ENCODE measurements around the gene TPRA1. TPM values are rescaled to one million over a fixed set of nuclear protein-coding genes. Genes with fewer than 3 reads are reported as not detected.
"Not testable (repeated sequence)": the region's sequence is repeated elsewhere in the genome, so short reads cannot be mapped to it uniquely, and the experiment has no call there.

The TPRA1 gene
- total RNA-seq, 1 experiment from 2014 or later, result 72.7 TPM

DNA sequence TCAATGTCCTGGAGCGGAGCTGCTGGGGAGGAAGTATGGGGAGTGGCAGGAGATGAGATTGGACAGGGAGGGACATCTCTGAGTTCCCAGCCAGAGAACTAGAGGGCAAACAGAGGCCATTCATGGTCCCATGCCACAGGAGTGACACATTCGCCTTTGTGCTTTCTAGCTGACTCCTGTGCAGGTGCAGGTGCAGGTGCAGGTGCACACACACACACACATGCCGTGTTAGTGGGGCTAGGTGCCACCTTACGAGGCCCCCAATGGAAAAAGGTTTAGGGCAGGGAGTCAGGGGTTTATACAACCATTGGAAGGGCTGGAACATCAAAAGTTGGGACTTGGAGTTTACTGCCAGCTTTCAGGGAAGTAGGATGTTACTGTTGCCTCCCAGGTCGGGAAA, 52.0 kb downstream of the TPRA1 start:
- no peak for DNase-seq (ENCODE audit: low read depth)

DNA sequence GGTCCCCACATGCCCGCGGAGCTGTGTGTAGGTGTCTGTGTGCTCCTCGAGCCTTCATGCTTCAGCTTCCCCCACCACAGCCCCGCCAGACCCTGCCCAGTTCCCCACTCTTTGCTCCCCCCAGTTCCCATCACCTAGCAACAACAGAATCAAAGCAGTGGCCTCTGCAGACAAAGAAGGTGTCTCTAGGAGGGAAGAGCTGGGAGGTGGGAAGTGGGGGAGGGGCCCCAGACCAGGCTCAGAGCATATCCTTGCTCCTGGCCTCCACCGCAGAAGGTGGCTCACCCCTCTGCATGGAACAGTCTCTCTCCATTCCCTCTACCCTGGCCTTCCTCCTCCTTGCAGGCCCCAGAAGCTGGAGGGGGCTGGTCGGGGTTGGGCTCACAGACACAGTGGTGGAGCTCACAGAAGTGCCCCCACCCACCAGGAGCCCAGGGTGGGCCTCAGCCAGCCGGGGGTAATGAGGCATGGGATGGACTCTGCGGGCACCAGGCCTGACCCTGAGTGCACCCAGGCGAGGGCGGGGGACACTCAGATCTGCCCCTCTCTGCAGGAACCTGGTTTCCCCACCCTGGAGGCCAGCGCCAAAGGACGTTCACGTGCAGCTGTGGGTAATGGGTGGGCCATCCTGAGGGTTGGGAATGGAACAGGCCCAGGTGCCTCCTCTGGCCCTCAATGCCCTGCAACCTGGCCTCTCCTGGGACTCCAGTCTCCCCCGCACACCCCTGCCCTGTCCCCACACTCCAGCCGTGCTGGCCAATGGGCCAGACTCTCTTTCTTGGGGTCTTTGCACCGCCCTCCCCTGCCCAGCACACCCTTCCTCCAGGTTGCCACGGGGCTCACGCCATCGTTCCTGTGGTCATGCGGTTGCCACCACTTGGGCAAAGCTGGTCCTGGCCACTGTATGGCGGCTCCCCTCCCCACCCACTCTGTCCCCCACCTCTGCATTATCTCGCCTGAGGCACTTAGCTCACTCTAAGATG, 53.4 kb downstream of the TPRA1 start:
- no peak for DNase-seq (ENCODE audit: low read depth)

DNA sequence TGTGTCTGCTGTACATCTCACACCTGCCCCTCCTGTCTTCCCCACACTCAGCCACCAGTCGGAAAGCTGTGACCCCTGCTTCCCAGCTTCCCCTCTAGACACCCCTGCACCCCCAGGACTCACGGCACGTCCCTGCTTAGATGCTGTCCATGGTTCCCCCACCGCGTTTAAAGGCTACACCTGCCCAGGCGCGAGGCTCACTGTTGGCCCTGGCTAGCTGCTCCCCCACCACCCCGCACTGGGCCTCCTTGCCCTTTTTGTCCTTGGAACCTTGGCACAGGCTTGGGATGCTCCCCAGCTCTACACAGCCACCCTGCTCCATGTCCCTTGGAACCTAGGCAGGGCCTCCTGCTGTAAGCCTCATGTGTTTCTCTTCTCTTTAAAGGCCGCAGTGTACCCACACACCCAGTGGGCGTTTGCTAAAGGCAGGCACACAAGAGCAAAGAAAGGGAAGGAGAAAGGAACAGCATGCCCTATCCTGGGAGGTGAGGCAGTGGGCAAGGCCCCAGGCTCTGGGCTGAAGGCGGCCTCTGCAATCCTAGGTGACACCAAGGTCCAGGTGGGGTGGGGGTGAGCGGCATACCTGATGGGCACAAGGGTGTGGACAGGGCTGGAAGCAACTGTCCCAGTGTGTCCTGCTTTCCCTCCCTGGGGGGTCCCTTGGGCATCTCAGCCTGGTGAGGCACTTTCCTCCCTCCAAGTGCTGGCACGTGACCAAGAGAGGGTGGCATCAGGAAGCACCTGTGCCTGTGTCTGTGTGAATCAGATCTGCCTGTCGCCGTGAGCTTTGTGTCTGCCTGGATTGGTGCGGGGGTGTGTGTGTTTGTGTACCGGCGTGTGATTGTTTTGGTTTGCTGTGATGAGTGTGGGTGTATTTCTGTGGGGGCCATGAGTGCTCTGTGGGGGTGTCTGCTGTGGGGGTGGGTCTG, 54.4 kb downstream of the TPRA1 start:
- DNase-seq (ENCODE audit: low read depth), result no peak

DNA sequence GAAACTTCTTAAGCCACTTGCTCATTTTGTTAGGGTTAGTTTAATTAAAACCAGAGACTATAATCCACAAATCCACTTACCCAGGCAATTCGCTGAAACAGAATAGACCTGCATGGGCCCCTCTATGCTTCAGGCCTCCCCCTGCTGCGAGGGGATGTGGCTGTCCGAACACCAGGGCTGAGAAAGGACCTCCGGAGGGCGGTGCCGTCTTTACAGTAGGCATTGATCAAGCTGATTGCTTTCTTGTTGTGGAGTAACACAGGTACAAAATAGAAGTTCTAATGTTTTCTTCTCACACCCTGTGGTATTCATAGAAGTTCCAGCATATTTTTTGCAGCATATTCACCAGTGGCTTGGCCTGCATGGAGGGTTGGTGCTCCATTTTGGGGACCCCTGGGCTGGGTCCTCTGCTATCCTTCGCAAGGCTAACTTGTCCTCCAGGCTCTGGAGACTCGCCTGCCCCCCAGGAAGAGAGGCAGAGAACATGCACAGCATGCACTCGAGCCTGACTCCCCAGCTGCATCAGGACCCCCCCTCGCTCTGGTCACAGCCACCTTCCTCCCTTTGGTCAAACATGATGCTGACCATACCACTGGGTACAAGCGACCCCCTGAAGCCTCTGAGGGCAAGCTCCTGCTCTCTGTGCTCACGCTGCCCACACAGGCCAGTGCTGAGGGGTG, 55.3 kb downstream of the TPRA1 start:
- no peak for DNase-seq (ENCODE audit: low read depth)

DNA sequence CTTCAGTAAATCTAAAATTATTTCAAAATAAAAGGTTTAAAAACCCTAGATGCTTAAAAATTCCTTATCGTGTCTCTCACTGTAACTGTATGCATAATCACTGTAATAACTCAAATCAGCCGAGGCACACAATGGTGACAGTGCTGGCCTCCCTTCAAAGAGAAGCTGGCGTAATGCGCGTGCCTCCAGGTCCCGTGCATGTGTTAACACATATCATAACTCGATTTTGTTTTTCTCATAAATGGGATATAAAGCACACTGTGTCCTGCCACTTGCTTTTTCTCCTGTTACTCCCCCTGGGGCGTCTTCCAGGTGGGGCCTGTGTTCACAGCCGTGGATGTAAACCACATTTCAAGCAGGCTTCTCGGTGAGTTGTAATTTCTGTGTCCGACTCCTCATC, 56.0 kb downstream of the TPRA1 start:
- DNase-seq (ENCODE audit: low read depth), result no peak

- no peak for DNase-seq (ENCODE audit: low read depth)
Observed at GRCh38 chr3:127534161-127534451, 56.4 kb downstream of the TPRA1 start.

- no peak for DNase-seq (ENCODE audit: low read depth)
Observed at GRCh38 chr3:127532561-127533203, 57.9 kb downstream of the TPRA1 start.

DNA sequence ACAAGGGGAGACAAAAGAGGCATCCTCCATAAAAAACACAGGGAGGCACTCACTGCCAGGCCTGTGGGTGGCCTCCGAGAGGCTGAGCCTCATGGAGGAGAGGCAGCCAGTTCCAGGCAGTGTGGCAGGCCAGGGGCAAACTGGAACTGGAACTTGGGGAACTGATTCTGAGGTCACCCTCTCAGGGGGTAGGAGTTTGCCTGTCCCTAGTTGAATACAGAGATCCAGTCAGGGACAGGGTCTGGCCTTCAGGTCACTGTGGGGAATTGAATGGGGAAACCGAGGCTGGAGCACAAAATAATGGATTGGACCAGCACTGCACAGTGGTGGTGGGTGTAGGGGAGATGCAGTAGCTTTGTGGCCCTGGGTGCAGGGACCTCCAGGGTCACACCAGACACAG, 58.7 kb downstream of the TPRA1 start:
- DNase-seq (ENCODE audit: low read depth), result no peak

- not testable (repeated sequence) for DNase-seq (ENCODE audit: low read depth)
Observed at GRCh38 chr3:127530863-127531262, 59.7 kb downstream of the TPRA1 start.

DNA sequence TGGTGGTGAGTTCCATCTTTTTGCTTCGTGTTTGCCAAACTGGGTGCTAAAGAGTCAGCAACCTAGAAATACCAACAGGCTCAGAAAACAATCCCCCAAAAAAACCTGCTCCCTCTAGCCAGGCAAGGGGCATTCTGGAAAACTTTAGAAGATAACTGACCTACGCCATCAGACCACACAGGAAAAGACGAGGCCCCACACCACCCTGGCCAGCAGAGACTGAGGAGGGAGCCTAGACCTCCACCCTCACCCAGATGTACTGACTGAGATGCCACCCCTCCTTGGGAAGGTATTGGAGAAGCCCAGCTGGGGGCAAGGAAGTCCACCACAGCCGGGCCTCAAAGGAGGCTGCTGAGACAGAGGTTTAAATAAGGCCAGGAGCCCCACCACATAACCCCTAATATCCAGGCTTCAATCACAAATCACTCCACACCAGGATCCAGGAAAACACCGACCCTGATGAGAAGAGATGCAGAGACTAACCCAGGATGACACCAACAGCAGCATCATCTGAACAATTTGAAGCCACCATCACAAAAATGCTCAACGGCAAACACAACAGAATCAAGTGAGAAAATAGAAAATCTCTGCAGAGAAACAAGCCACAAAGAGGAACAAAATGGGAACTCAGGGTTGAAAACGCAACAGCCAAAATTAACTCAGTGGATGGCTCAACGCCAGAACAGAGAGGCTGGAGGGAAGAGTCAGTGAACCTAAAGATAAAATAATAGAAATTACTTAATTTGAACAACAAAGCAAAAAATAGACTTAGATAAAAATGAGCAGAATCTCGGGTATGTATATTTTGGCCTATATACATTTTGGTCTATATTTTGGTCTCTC, 61.0 kb downstream of the TPRA1 start:
- no peak for DNase-seq (ENCODE audit: low read depth)

DNA sequence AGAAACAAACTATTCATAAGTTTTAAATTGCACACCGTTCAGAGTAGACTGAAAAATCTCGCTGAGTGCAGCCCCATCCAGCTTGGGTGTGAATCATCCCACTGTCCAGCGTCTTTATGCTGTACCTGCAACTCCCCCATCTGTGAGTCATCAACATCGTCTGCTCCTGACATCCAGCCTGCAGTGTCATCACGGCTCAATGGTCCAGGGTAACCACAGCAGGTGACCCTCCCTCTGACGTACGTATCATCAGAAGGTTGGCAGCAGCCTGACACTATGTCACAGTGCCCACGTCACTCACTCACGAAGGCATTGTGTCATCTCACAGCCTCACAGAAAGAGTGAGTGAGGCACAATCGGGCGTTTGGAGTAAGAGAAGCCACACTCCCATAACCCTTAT, 65.2 kb downstream of the TPRA1 start:
- DNase-seq (ENCODE audit: low read depth), result peak; percentile 96

- DNase-seq (ENCODE audit: low read depth), result no peak
Observed at GRCh38 chr3:127524296-127524896, 66.1 kb downstream of the TPRA1 start.

Small RNAs within 50 kb of the gene (small RNA-seq; reads per million reads assigned to genes)
- gene AC084035.1 (not detected), gene MIR6825 (not detected), gene MIR7976 (0.07 reads per million)

Other genes with a start within 250 kb of the TPRA1 start
- 227 and 228 TPM in 2 replicates for gene MCM2, start 7.7 kb upstream of the TPRA1 start, total RNA-seq (2014; rRNA removed; shearing (Covaris generic))
- 71.8 and 73.2 TPM in 2 replicates for gene PODXL2, start 38.5 kb upstream of the TPRA1 start, total RNA-seq (2014; rRNA removed; shearing (Covaris generic))
- gene ABTB1, start 82.2 kb upstream of the TPRA1 start, total RNA-seq (2014; rRNA removed; shearing (Covaris generic)), result 6.6 and 16.8 TPM in 2 replicates
- gene MGLL, start 231.8 kb upstream of the TPRA1 start, total RNA-seq (2014; rRNA removed; shearing (Covaris generic)), result 8.7 and 10.5 TPM in 2 replicates

Data from HT1080 (cell line).